DND-41 (cell line): ENCODE results near the gene MARK2.

Experiments used
- ATAC-seq: fragments of 200-7000 bp; cut with Tn5 transposase; 3 replicates; pipeline ENCODE4 v1.9.1; 2021; ENCODE audit warnings: low read depth; ENCODE audit not compliant: insufficient read depth
- DNase-seq: peaks from one replicate; pipeline ENCODE4 v3.0.0-alpha.2; 2020
- H2AFZ ChIP-seq: 2 replicates; pipeline ENCODE4 v1.6.0; 2012; ENCODE audit warnings: low read depth, low read length
- H3K27ac ChIP-seq: 2 replicates; pipeline ENCODE4 v1.5.1; 2012; ENCODE audit warnings: low read length, inconsistent platforms
- H3K27me3 ChIP-seq: fragments of 200-600 bp; sonication (generic); 2 replicates; pipeline ENCODE4 v1.6.0; 2012; ENCODE audit warnings: low read length, mild to moderate bottlenecking, inconsistent platforms; ENCODE audit not compliant: insufficient read depth, poor library complexity
- H3K36me3 ChIP-seq: 2 replicates; pipeline ENCODE4 v1.5.1; 2012; ENCODE audit warnings: low read length, inconsistent platforms; ENCODE audit not compliant: insufficient read depth
- H3K4me1 ChIP-seq: 2 replicates; pipeline ENCODE4 v1.5.1; 2012; ENCODE audit warnings: mild to moderate bottlenecking, low read length; ENCODE audit not compliant: insufficient read depth
- H3K4me2 ChIP-seq: 2 replicates; pipeline ENCODE4 v1.6.0; 2012; ENCODE audit warnings: mild to moderate bottlenecking, moderate library complexity, low read length, inconsistent platforms; ENCODE audit not compliant: insufficient read depth
- H3K4me3 ChIP-seq, 2 experiments: fragments of 200-600 bp in 1 of 2; shearing (Covaris generic) in 1 of 2; 2 replicates each; pipeline ENCODE4 v1.5.1; 2012 to 2016; ENCODE audit warnings: inconsistent platforms in 2 of 2, low read length in 2 of 2, mild to moderate bottlenecking in 2 of 2, low read depth in 1 of 2, moderate library complexity in 1 of 2
- H3K79me2 ChIP-seq: 2 replicates; pipeline ENCODE4 v1.6.0; 2012; ENCODE audit warnings: low read length, inconsistent platforms; ENCODE audit not compliant: insufficient read depth
- H3K9ac ChIP-seq: 2 replicates; pipeline ENCODE4 v1.6.0; 2012; ENCODE audit warnings: low read depth, mild to moderate bottlenecking, inconsistent platforms, low read length, moderate library complexity
- H3K9me3 ChIP-seq: 2 replicates; pipeline ENCODE4 v1.5.1; 2012; ENCODE audit warnings: low read length, moderate library complexity, mild to moderate bottlenecking, inconsistent platforms; ENCODE audit not compliant: insufficient read depth, severe bottlenecking
- H4K20me1 ChIP-seq: 2 replicates; pipeline ENCODE4 v1.6.0; 2012; ENCODE audit warnings: low read length; ENCODE audit not compliant: insufficient read depth
- CTCF ChIP-seq: IDR thresholded peaks from 2 replicates; pipeline ENCODE4 v1.5.1; 2012; ENCODE audit warnings: borderline replicate concordance, low read length, moderate library complexity, mild to moderate bottlenecking; ENCODE audit not compliant: poor library complexity, severe bottlenecking; ENCODE audit errors: extremely low read depth
- EZH2 ChIP-seq: IDR thresholded peaks from 3 replicates; pipeline ENCODE4 v1.6.1; 2012; ENCODE audit warnings: borderline replicate concordance, low read depth, mild to moderate bottlenecking, moderate library complexity, low read length, inconsistent platforms; ENCODE audit not compliant: severe bottlenecking

Gene MARK2

GRCh38 chr11:63911876-63912275 lies 73.0 kb downstream of the MARK2 start:
- H3K4me1 ChIP-seq = peaks cover 12% of the 10 kb centered on the region
- no peaks in the 10 kb centered on the region for H3K27me3 ChIP-seq
- H2AFZ ChIP-seq = no peak overlapping the region
- H3K9ac ChIP-seq = no peak overlapping the region
- H3K9me3 ChIP-seq = no peaks in the 10 kb centered on the region
- peaks cover 12% of the 10 kb centered on the region for H4K20me1 ChIP-seq
- H3K4me3 ChIP-seq = no peak overlapping the region
- no peak overlapping the region for H3K27ac ChIP-seq
- no peak for ATAC-seq
- H3K4me2 ChIP-seq = no peak overlapping the region
- H3K36me3 ChIP-seq = peaks cover 27% of the 10 kb centered on the region
- DNase-seq = no peak
- no peaks in the 10 kb centered on the region for H3K79me2 ChIP-seq
- TF ChIP-seq EZH2 = no peak
- no peak for TF ChIP-seq CTCF

- DNase-seq = no peak
- TF ChIP-seq CTCF (no peak), EZH2 (no peak)
- Histone ChIP-seq H3K36me3 (peaks cover 19% of the 10 kb centered on the region), H2AFZ (no peak overlapping the region), H3K9ac (no peak overlapping the region), H3K4me3 (no peak overlapping the region), H4K20me1 (peaks cover 8% of the 10 kb centered on the region), H3K4me1 (peaks cover 17% of the 10 kb centered on the region), H3K27ac (no peak overlapping the region), H3K27me3 (no peaks in the 10 kb centered on the region), H3K79me2 (no peaks in the 10 kb centered on the region), H3K9me3 (no peaks in the 10 kb centered on the region), H3K4me2 (no peak overlapping the region)
- ATAC-seq = no peak
Observed at GRCh38 chr11:63912678-63913077, 73.8 kb downstream of the MARK2 start.

GRCh38 chr11:63913866-63914830 lies 75.2 kb downstream of the MARK2 start:
- H4K20me1 ChIP-seq = peaks cover 8% of the 10 kb centered on the region
- no peaks in the 10 kb centered on the region for H3K9me3 ChIP-seq
- peaks cover 5% of the 10 kb centered on the region for H3K36me3 ChIP-seq
- no peaks in the 10 kb centered on the region for H3K79me2 ChIP-seq
- no peak for ATAC-seq
- H3K27ac ChIP-seq = no peak overlapping the region
- H3K4me3 ChIP-seq = no peak overlapping the region
- no peak for TF ChIP-seq EZH2
- no peak for TF ChIP-seq CTCF
- no peak overlapping the region for H3K4me2 ChIP-seq
- no peaks in the 10 kb centered on the region for H3K27me3 ChIP-seq
- H3K4me1 ChIP-seq = peaks cover 25% of the 10 kb centered on the region
- H2AFZ ChIP-seq = no peak overlapping the region
- no peak for DNase-seq
- H3K9ac ChIP-seq = no peak overlapping the region
